HEK293 (cell line): ENCODE data around the gene RAB40C.

Experiments used
- GLIS2 ChIP-seq: fragments of 450-650 bp; formaldehyde crosslinking; IDR thresholded peaks from 2 replicates; pipeline ENCODE4 v1.5.1; 2016; ENCODE audit warnings: missing biosample characterization, missing genetic modification characterization
- HOXD13 ChIP-seq: sonication (generic); formaldehyde crosslinking; IDR thresholded peaks from 2 replicates; pipeline ENCODE4 v1.8.0; 2022; ENCODE audit warnings: missing genetic modification reagents, borderline replicate concordance
- PATZ1 ChIP-seq: fragments of 450-650 bp; formaldehyde crosslinking; IDR thresholded peaks from 2 replicates; pipeline ENCODE4 v1.5.1; 2016; ENCODE audit warnings: missing biosample characterization, missing genetic modification characterization
- RBAK ChIP-seq: fragments of 450-650 bp; formaldehyde crosslinking; IDR thresholded peaks from 2 replicates; pipeline ENCODE4 v1.5.1; 2016; ENCODE audit warnings: missing biosample characterization, missing genetic modification characterization
- SETDB1 ChIP-seq: IDR thresholded peaks from one replicate; pipeline ENCODE4 v1.6.1; 2017; ENCODE audit warnings: mild to moderate bottlenecking, low read length, moderate library complexity, mixed read lengths; ENCODE audit not compliant: insufficient read length
- YY1 ChIP-seq: fragments of 450-650 bp; formaldehyde crosslinking; IDR thresholded peaks from 2 replicates; pipeline ENCODE4 v1.5.1; 2018; ENCODE audit warnings: missing biosample characterization, missing genetic modification characterization
- ZBTB26 ChIP-seq: fragments of 450-650 bp; formaldehyde crosslinking; optimal IDR thresholded peaks from 2 replicates; pipeline ENCODE3; 2016; ENCODE audit warnings: missing biosample characterization, mild to moderate bottlenecking, missing genetic modification characterization
- ZFP69B ChIP-seq: fragments of 450-650 bp; formaldehyde crosslinking; IDR thresholded peaks from 2 replicates; pipeline ENCODE4 v1.5.1; 2016; ENCODE audit warnings: missing biosample characterization, missing genetic modification characterization
- ZNF121 ChIP-seq: fragments of 450-650 bp; formaldehyde crosslinking; IDR thresholded peaks from 2 replicates; pipeline ENCODE4 v1.5.1; 2016; ENCODE audit warnings: missing biosample characterization, missing genetic modification characterization
- ZNF148 ChIP-seq: fragments of 450-650 bp; formaldehyde crosslinking; IDR thresholded peaks from 2 replicates; pipeline ENCODE4 v1.5.0; 2017; ENCODE audit warnings: missing biosample characterization, missing genetic modification characterization, borderline replicate concordance
- ZNF18 ChIP-seq: fragments of 450-650 bp; formaldehyde crosslinking; IDR thresholded peaks from 2 replicates; pipeline ENCODE4 v1.5.1; 2016; ENCODE audit warnings: missing biosample characterization, missing genetic modification characterization
- ZNF26 ChIP-seq: fragments of 450-650 bp; formaldehyde crosslinking; IDR thresholded peaks from 2 replicates; pipeline ENCODE4 v1.5.1; 2016; ENCODE audit warnings: missing biosample characterization, missing genetic modification characterization
- ZNF302 ChIP-seq: fragments of 450-650 bp; formaldehyde crosslinking; IDR thresholded peaks from 2 replicates; pipeline ENCODE4 v1.5.1; 2016; ENCODE audit warnings: missing biosample characterization, missing genetic modification characterization, low read depth
- ZNF37A ChIP-seq: fragments of 450-650 bp; IDR thresholded peaks from 2 replicates; pipeline ENCODE4 v1.5.1; 2018; ENCODE audit warnings: missing biosample characterization, missing genetic modification characterization
- ZNF514 ChIP-seq: fragments of 450-650 bp; formaldehyde crosslinking; IDR thresholded peaks from 2 replicates; pipeline ENCODE4 v1.5.1; 2016; ENCODE audit warnings: missing biosample characterization, missing genetic modification characterization
- ZNF518A ChIP-seq: fragments of 450-650 bp; formaldehyde crosslinking; conservative IDR thresholded peaks from 2 replicates; pipeline ENCODE4 v1.5.1; 2016; ENCODE audit warnings: low read depth, missing biosample characterization, missing genetic modification characterization
- ZNF664 ChIP-seq: fragments of 450-650 bp; formaldehyde crosslinking; IDR thresholded peaks from 2 replicates; pipeline ENCODE4 v1.5.1; 2016; ENCODE audit warnings: missing biosample characterization, missing genetic modification characterization
- ZNF76 ChIP-seq: fragments of 450-650 bp; formaldehyde crosslinking; IDR thresholded peaks from 2 replicates; pipeline ENCODE4; 2016; ENCODE audit warnings: low read depth, missing biosample characterization, missing genetic modification characterization, borderline replicate concordance
- ZNF768 ChIP-seq: fragments of 450-650 bp; formaldehyde crosslinking; IDR thresholded peaks from 2 replicates; pipeline ENCODE4 v1.5.1; 2018; ENCODE audit warnings: missing biosample characterization, mild to moderate bottlenecking, missing genetic modification characterization
- ZNF785 ChIP-seq: fragments of 450-650 bp; formaldehyde crosslinking; IDR thresholded peaks from 2 replicates; pipeline ENCODE4 v1.5.1; 2016; ENCODE audit warnings: missing biosample characterization, missing genetic modification characterization
- ZNF837 ChIP-seq: fragments of 450-650 bp; formaldehyde crosslinking; IDR thresholded peaks from 2 replicates; pipeline ENCODE4 v1.5.1; 2016; ENCODE audit warnings: missing biosample characterization, missing genetic modification characterization
- ZSCAN16 ChIP-seq: fragments of 450-650 bp; formaldehyde crosslinking; IDR thresholded peaks from 2 replicates; pipeline ENCODE4 v1.5.1; 2016; ENCODE audit warnings: missing biosample characterization, missing genetic modification characterization

The RAB40C gene

GRCh38 chr16:636206-637080 lies 46.6 kb downstream of the RAB40C start, which contains the start of gene METTL26 (continued):
- TF ChIP-seq ZBTB26 (tag by site-specific recombination): peak; percentile 95
- TF ChIP-seq GLIS2 (tag by site-specific recombination): no peak
- peak; percentile 99 for TF ChIP-seq ZNF76 (tag by site-specific recombination)
- TF ChIP-seq ZNF148 (tag by site-specific recombination): no peak
- no peak for TF ChIP-seq ZNF837 (tag by site-specific recombination)
- TF ChIP-seq ZNF785: 0 out of 2 replicates have a peak, but pooled peaks have one; percentile 42
- TF ChIP-seq ZSCAN16: no peak
- no peak for TF ChIP-seq ZNF664 (tag by site-specific recombination)
- TF ChIP-seq ZFP69B: peak; percentile 58
- TF ChIP-seq ZNF26: no peak
- TF ChIP-seq ZNF514 (tag by site-specific recombination): no peak
- no peak for TF ChIP-seq ZNF37A (tag by site-specific recombination)
- TF ChIP-seq YY1 (tag by site-specific recombination): peak; percentile 49
- no peak for TF ChIP-seq ZNF518A (tag by site-specific recombination)
- peak; percentile 88 for TF ChIP-seq PATZ1 (tag by site-specific recombination)
- TF ChIP-seq SETDB1: no peak
- no peak for TF ChIP-seq ZNF302 (tag by site-specific recombination)
- TF ChIP-seq RBAK: no peak
- 0 out of 2 replicates have a peak, but pooled peaks have one; percentile 21 for TF ChIP-seq HOXD13
- TF ChIP-seq ZNF121 (tag by site-specific recombination): no peak
- no peak for TF ChIP-seq ZNF18 (tag by site-specific recombination)
- peak; percentile 2; the same call in 1 of the 2 replicates for TF ChIP-seq ZNF768 (tag by site-specific recombination)
